ENCODE data around the gene ATF4.

DNA sequence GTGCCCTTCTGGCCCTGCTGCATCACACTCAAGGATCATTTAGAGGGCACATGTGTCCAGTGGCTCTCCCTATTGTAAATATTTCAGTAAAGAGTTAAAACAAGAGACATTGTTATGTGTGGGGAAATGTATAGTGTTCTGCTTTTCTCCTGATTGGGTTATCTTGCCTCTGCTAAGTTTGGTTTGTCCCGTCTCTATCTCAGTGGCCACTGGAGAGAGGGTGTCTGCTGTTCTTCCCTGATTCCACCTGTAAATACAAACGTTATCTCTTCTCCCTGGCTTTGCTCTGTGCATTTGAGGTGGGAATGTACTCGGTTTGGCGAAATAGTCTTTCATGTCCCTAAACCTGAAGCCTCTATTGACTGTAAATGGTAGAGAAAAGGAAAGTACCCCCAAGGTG is 12.0 kb upstream of the ATF4 start:
- TF ChIP-seq POLR2A (IDR thresholded peaks at IDR 0.05; ENCODE audit: low read length) (no peak), GATA1 (IDR thresholded peaks at IDR 0.05; ENCODE audit: low read depth, low read length) (no peak)

Measured in erythroblast (primary cell).